Stimulated activated CD8-positive, alpha-beta memory T cell treated with anti-CD3 and anti-CD28 coated beads, Interleukin-15, amount 100 ng/mL, for 48 hours (primary cell): ENCODE measurements around the gene LTBP2.
"Not testable (repeated sequence)": the region's sequence is repeated elsewhere in the genome, so short reads cannot be mapped to it uniquely, and the experiment has no call there.

Experiments
- DNase-seq, 2 donors: peaks; one replicate each; pipeline ENCODE4 v3.0.0-alpha.2; 2020; ENCODE audit warnings: low read depth in 2 of 2

Gene LTBP2

GRCh38 chr14:74551001-74551400 is 61.0 kb downstream of the LTBP2 start:
- DNase-seq = no peak

- no peak for DNase-seq
These were observed 62.0 kb downstream of the LTBP2 start for GRCh38 chr14:74550071-74550470.

- no peak for DNase-seq
These were observed 62.4 kb downstream of the LTBP2 start for GRCh38 chr14:74549588-74549987.

- no peak for DNase-seq
These were observed 63.2 kb downstream of the LTBP2 start for GRCh38 chr14:74548881-74549280.

GRCh38 chr14:74547331-74547927 is 64.6 kb downstream of the LTBP2 start:
- no peak for DNase-seq

- no peak for DNase-seq
These were observed 65.6 kb downstream of the LTBP2 start for GRCh38 chr14:74546416-74546815.

GRCh38 chr14:74545386-74545785 is 66.7 kb downstream of the LTBP2 start:
- no peak for DNase-seq

- no peak for DNase-seq
These were observed 68.1 kb downstream of the LTBP2 start for GRCh38 chr14:74543771-74544438.

- DNase-seq = no peak
These were observed 69.9 kb downstream of the LTBP2 start for GRCh38 chr14:74542056-74542685.

- DNase-seq = no peak
These were observed 70.8 kb downstream of the LTBP2 start for GRCh38 chr14:74541225-74541624.

- DNase-seq = no peak
These were observed 72.5 kb downstream of the LTBP2 start for GRCh38 chr14:74539503-74539902.

GRCh38 chr14:74538411-74539391 is 73.3 kb downstream of the LTBP2 start:
- no peak for DNase-seq

- DNase-seq = not testable (repeated sequence)
These were observed 75.7 kb downstream of the LTBP2 start for GRCh38 chr14:74536336-74536735.

- DNase-seq = no peak
These were observed 76.2 kb downstream of the LTBP2 start for GRCh38 chr14:74535756-74536325.

GRCh38 chr14:74533576-74533975 is 78.5 kb downstream of the LTBP2 start:
- no peak for DNase-seq

- no peak for DNase-seq
These were observed 79.8 kb downstream of the LTBP2 start for GRCh38 chr14:74532246-74532645.

GRCh38 chr14:74531467-74531866 is 80.6 kb downstream of the LTBP2 start:
- DNase-seq = no peak

GRCh38 chr14:74531006-74531405 is 81.0 kb downstream of the LTBP2 start:
- no peak for DNase-seq

GRCh38 chr14:74528886-74529285 is 83.2 kb downstream of the LTBP2 start:
- no peak for DNase-seq

- no peak for DNase-seq
These were observed 83.6 kb downstream of the LTBP2 start for GRCh38 chr14:74528406-74528805.

- DNase-seq = no peak
These were observed 84.2 kb downstream of the LTBP2 start for GRCh38 chr14:74527736-74528280.
